Upper lobe of left lung (tissue), 4 donors: ENCODE measurements around the gene TACC2.

Source experiments
- CTCF ChIP-seq, 6 experiments: fragments of 450-650 bp in 4 of 6; fragments of 200-600 bp in 2 of 6; sonication (generic) in 2 of 6; IDR thresholded peaks; one replicate each; pipeline ENCODE4 v1.5.1; 2016 to 2019; ENCODE audit warnings: antibody characterized with exemption in 6 of 6
- EP300 ChIP-seq, 4 donors: sonication (generic); formaldehyde crosslinking; IDR thresholded peaks; one replicate each; pipeline ENCODE4 v1.5.1; 2017; ENCODE audit warnings: antibody characterized with exemption in 4 of 4, control low read depth in 2 of 4
- POLR2A ChIP-seq, 4 donors: fragments of 450-650 bp; IDR thresholded peaks; one replicate each; pipeline ENCODE4 v1.5.1; 2016 to 2017; ENCODE audit warnings: antibody characterized with exemption in 4 of 4, mild to moderate bottlenecking in 2 of 4

- TF ChIP-seq CTCF (IDR thresholded peaks at IDR 0.05) (no peak), POLR2A (IDR thresholded peaks at IDR 0.05) (no peak), EP300 (IDR thresholded peaks at IDR 0.05) (no peak)
These were observed 10.5 kb upstream of the TACC2 start for GRCh38 chr10:121978511-121978910.
